SK-N-SH (cell line): Measurements from ENCODE around the gene ACOXL. TPM values are rescaled to one million over a fixed set of nuclear protein-coding genes. Genes with fewer than 3 reads are reported as not detected.

Source experiments
- CTCF ChIA-PET: fragments of 300-600, 350-600 bp; formaldehyde crosslinking; extraction: SDS; loops from one replicate; lab custom pipeline; 2021; lab: Yijun Ruan, JAX
- POLR2A ChIA-PET: fragments of 350-600 bp; sonication (Branson Sonifier 250); formaldehyde crosslinking; extraction: SDS; loops from one replicate; lab custom pipeline; 2020; ENCODE audit warnings: antibody characterized with exemption, inconsistent platforms; lab: Yijun Ruan, JAX
- DNase-seq: peaks from one replicate; pipeline ENCODE4 v3.0.0; 2012
- H2AFZ ChIP-seq: fragments of 200-600 bp; sonication (generic); 2 replicates; pipeline ENCODE4 v1.8.1; 2016; ENCODE audit warnings: antibody characterized with exemption, mild to moderate bottlenecking, low read depth
- H3F3A ChIP-seq: fragments of 200-600 bp; sonication (generic); replicated peaks from 2 replicates; pipeline ENCODE3; 2016; ENCODE audit warnings: antibody characterized with exemption, mild to moderate bottlenecking; ENCODE audit not compliant: insufficient read depth
- H3K27ac ChIP-seq, 2 experiments: fragments of 200-500 bp in 1 of 2; fragments of 200-600 bp in 1 of 2; sonication (Bioruptor generic) in 1 of 2; sonication (generic), shearing (Covaris generic) in 1 of 2; 2 replicates each; pipeline versions ENCODE4 v1.5.1 to v1.6.1; 2014 to 2016; ENCODE audit warnings: low read depth in 2 of 2, inconsistent platforms in 1 of 2, low read length in 1 of 2, mild to moderate bottlenecking in 1 of 2, mixed read lengths in 1 of 2
- H3K27me3 ChIP-seq: fragments of 200-600 bp; sonication (generic), shearing (Covaris generic); 2 replicates; pipeline ENCODE4 v1.6.1; 2016; ENCODE audit warnings: mixed run types; ENCODE audit not compliant: insufficient read depth
- H3K36me3 ChIP-seq, 2 experiments: fragments of 200-500 bp in 1 of 2; fragments of 200-600 bp in 1 of 2; sonication (Bioruptor generic) in 1 of 2; sonication (generic) in 1 of 2; replicated peaks in 1 of 2; 2 replicates each; pipeline versions ENCODE3 to v1.5.1; 2014 to 2016; ENCODE audit warnings: low read length in 1 of 2, mild to moderate bottlenecking in 1 of 2; ENCODE audit not compliant: insufficient read depth in 2 of 2, control insufficient read depth in 1 of 2
- H3K4me1 ChIP-seq, 2 experiments: fragments of 200-500 bp in 1 of 2; fragments of 200-600 bp in 1 of 2; sonication (Bioruptor generic) in 1 of 2; sonication (generic), shearing (Covaris generic) in 1 of 2; 2 replicates each; pipeline versions ENCODE4 v1.5.1 to v1.6.1; 2014 to 2016; ENCODE audit warnings: low read depth in 1 of 2, low read length in 1 of 2, mixed run types in 1 of 2; ENCODE audit not compliant: insufficient read depth in 2 of 2, control insufficient read depth in 1 of 2
- H3K4me2 ChIP-seq: fragments of 200-600 bp; sonication (generic), shearing (Covaris generic); 2 replicates; pipeline ENCODE4 v1.6.1; 2017; ENCODE audit warnings: mixed run types
- H3K4me3 ChIP-seq, 2 experiments: fragments of 200-500 bp in 1 of 2; fragments of 200-600 bp in 1 of 2; sonication (Bioruptor generic) in 1 of 2; sonication (generic), shearing (Covaris generic) in 1 of 2; 2 replicates each; pipeline versions ENCODE4 v1.5.1 to v1.8.1; 2014 to 2016; ENCODE audit warnings: low read depth in 2 of 2, inconsistent platforms in 1 of 2, low read length in 1 of 2, mild to moderate bottlenecking in 1 of 2, mixed read lengths in 1 of 2, moderate library complexity in 1 of 2
- H3K79me2 ChIP-seq: fragments of 200-600 bp; sonication (generic); 2 replicates; pipeline ENCODE4 v1.8.1; 2017; ENCODE audit warnings: mild to moderate bottlenecking; ENCODE audit not compliant: insufficient read depth
- H3K9ac ChIP-seq: fragments of 200-600 bp; sonication (generic); 2 replicates; pipeline ENCODE4 v1.6.1; 2017; ENCODE audit warnings: mixed run types
- H3K9me2 ChIP-seq: fragments of 200-600 bp; sonication (generic); 2 replicates; pipeline ENCODE4 v1.6.1; 2017; ENCODE audit warnings: mixed run types
- H3K9me3 ChIP-seq: fragments of 200-600 bp; sonication (generic); 2 replicates; pipeline ENCODE4 v1.6.1; 2017; ENCODE audit warnings: mixed run types, mild to moderate bottlenecking, moderate library complexity
- H4K20me1 ChIP-seq: fragments of 200-600 bp; sonication (generic); 2 replicates; pipeline ENCODE4 v1.6.1; 2017; ENCODE audit warnings: mild to moderate bottlenecking, mixed run types; ENCODE audit not compliant: insufficient read depth
- CHD2 ChIP-seq: fragments of 150-350 bp; IDR thresholded peaks from 2 replicates; pipeline ENCODE4 v1.6.1; 2018; ENCODE audit warnings: low read length; ENCODE audit not compliant: partially characterized antibody
- ELF1 ChIP-seq: IDR thresholded peaks from 2 replicates; pipeline ENCODE4 v1.4.0; 2012
- EP300 ChIP-seq, 2 experiments: IDR thresholded peaks; 2 replicates each; pipeline versions ENCODE4 v1.4.0 to v1.6.1; 2012; ENCODE audit warnings: borderline replicate concordance in 1 of 2, low read depth in 1 of 2, low read length in 1 of 2
- FOXJ3 ChIP-seq: sonication (generic); formaldehyde crosslinking; IDR thresholded peaks from 2 replicates; pipeline ENCODE4 v1.5.1; 2020; ENCODE audit warnings: mild to moderate bottlenecking, missing genetic modification reagents
- MAX ChIP-seq: IDR thresholded peaks from 2 replicates; pipeline ENCODE4 v1.4.0; 2012; ENCODE audit warnings: low read depth
- POLR2AphosphoS5 ChIP-seq: IDR thresholded peaks from 2 replicates; pipeline ENCODE4 v1.6.1; 2012; ENCODE audit warnings: low read depth, low read length
- RAD21 ChIP-seq: IDR thresholded peaks from 2 replicates; pipeline ENCODE4 v1.6.1; 2012; ENCODE audit warnings: mild to moderate bottlenecking, low read length
- RCOR1 ChIP-seq: fragments of 150-350 bp; IDR thresholded peaks from 2 replicates; pipeline ENCODE4 v1.6.1; 2017; ENCODE audit warnings: antibody characterized with exemption, low read length
- TCF12 ChIP-seq: IDR thresholded peaks from 2 replicates; pipeline ENCODE4 v1.4.0; 2012
- USF1 ChIP-seq: IDR thresholded peaks from 2 replicates; pipeline ENCODE4 v1.4.0; 2012; ENCODE audit warnings: low read depth, borderline replicate concordance
- USF2 ChIP-seq: fragments of 150-350 bp; IDR thresholded peaks from 2 replicates; pipeline ENCODE4 v1.6.1; 2017; ENCODE audit warnings: antibody characterized with exemption, low read length, low read depth, borderline replicate concordance
- WGBS: methylation state at CpG from one replicate; pipeline ENCODE4 v1.1.6; 2017; ENCODE audit warnings: low lambda C conversion rate; 5-methylcytosine and 5-hydroxymethylcytosine counted together
- polyA plus RNA-seq, 3 experiments: library from polyadenylated mRNA; depleted of rRNA; stranded (reverse); fragments of >200 nt; gene quantifications; 2 replicates each; pipeline ENCODE4 v1.2.3, GENCODE V29; 2012
- TF ChIP-seq, protein P1 (sequence below): fragments of 200-600 bp; sonication (generic); IDR thresholded peaks from 2 replicates; pipeline ENCODE4 v1.6.1; 2017; ENCODE audit warnings: antibody characterized with exemption, mild to moderate bottlenecking, moderate library complexity
- TF ChIP-seq, protein P2 (sequence below): IDR thresholded peaks from 2 replicates; pipeline ENCODE4; 2012
- TF ChIP-seq, protein P3 (sequence below): IDR thresholded peaks from 2 replicates; pipeline ENCODE4 v1.4.0; 2012; ENCODE audit warnings: low read depth, borderline replicate concordance

Gene ACOXL
- polyA plus RNA-seq, 1 of the 3 experiments (the other 2 are of a cell fraction): not detected

DNA sequence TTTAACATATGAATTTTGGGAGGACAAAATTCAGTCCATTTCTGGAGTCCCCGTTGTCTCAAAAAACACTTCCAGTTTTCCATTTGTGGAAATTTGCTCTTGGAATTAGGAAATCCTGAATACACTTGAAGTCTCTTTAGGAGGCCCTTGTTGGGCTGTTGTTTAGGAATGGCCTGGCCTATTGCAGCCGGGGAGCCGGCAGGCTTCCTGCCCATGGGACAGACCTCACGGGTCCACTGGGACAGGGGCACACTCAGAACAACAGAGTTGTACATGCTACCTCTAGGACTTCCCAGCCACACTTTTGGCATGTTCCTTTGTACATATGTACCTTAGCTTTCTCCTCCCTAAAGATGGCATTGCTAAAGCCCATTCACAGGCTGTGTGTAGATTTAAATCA is 57.3 kb downstream of the ACOXL start:
- CTCF ChIA-PET: interaction anchor here (1.4 kb wide), 1 partner anchor 22 kb away, joined by 4 read pairs; no protein-coding TSS in a partner anchor
- 53% methylated on average over 4 of the region's 4 CpGs for WGBS
- POLR2A ChIA-PET: interaction anchor here (0.6 kb wide), 1 partner anchor 912 kb away, joined by 3 read pairs; no protein-coding TSS in a partner anchor

GRCh38 chr2:110790907-110791306 is 58.5 kb downstream of the ACOXL start:
- no peak overlapping the region for H3K9ac ChIP-seq
- CTCF ChIA-PET: interaction anchor here (1.4 to 2.2 kb wide), 2 partner anchors 21 to 22 kb away, joined by 4 to 8 read pairs; no protein-coding TSS in a partner anchor

More for the DNA sequence above, 57.3 kb downstream of the ACOXL start:
- H2AFZ ChIP-seq: no peak overlapping the region
- H3K4me3 ChIP-seq: no peak overlapping the region
- no peak overlapping the region for H3K9ac ChIP-seq
- peaks cover 32% of the 10 kb centered on the region for H3K27me3 ChIP-seq
- no peaks in the 10 kb centered on the region for H3K79me2 ChIP-seq
- H3K27ac ChIP-seq: no peak overlapping the region
- no peaks in the 10 kb centered on the region for H4K20me1 ChIP-seq
- no peaks in the 10 kb centered on the region for H3F3A ChIP-seq
- H3K9me3 ChIP-seq: no peaks in the 10 kb centered on the region
- H3K36me3 ChIP-seq: no peaks in the 10 kb centered on the region
- H3K9me2 ChIP-seq: no peaks in the 10 kb centered on the region
- no peak overlapping the region for H3K4me2 ChIP-seq
- H3K4me1 ChIP-seq: no peaks in the 10 kb centered on the region
- no peak for DNase-seq
- TF ChIP-seq MAX: no peak
- TF ChIP-seq USF2: no peak
- no peak for TF ChIP-seq ELF1

More at GRCh38 chr2:110790907-110791306, 58.5 kb downstream of the ACOXL start:
- H3F3A ChIP-seq: no peaks in the 10 kb centered on the region
- no peak overlapping the region for H3K27ac ChIP-seq
- no peak overlapping the region for H3K4me3 ChIP-seq
- no peaks in the 10 kb centered on the region for H3K9me2 ChIP-seq
- DNase-seq: no peak
- H2AFZ ChIP-seq: no peak overlapping the region
- peaks cover 43% of the 10 kb centered on the region for H3K27me3 ChIP-seq
- H3K36me3 ChIP-seq: no peaks in the 10 kb centered on the region
- H3K79me2 ChIP-seq: no peaks in the 10 kb centered on the region
- H3K9me3 ChIP-seq: no peaks in the 10 kb centered on the region
- H4K20me1 ChIP-seq: no peaks in the 10 kb centered on the region
- H3K4me2 ChIP-seq: no peak overlapping the region
- no peaks in the 10 kb centered on the region for H3K4me1 ChIP-seq
- POLR2A ChIA-PET: no interaction called here
- TF ChIP-seq, protein P1, sequence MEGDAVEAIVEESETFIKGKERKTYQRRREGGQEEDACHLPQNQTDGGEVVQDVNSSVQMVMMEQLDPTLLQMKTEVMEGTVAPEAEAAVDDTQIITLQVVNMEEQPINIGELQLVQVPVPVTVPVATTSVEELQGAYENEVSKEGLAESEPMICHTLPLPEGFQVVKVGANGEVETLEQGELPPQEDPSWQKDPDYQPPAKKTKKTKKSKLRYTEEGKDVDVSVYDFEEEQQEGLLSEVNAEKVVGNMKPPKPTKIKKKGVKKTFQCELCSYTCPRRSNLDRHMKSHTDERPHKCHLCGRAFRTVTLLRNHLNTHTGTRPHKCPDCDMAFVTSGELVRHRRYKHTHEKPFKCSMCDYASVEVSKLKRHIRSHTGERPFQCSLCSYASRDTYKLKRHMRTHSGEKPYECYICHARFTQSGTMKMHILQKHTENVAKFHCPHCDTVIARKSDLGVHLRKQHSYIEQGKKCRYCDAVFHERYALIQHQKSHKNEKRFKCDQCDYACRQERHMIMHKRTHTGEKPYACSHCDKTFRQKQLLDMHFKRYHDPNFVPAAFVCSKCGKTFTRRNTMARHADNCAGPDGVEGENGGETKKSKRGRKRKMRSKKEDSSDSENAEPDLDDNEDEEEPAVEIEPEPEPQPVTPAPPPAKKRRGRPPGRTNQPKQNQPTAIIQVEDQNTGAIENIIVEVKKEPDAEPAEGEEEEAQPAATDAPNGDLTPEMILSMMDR: no peak
- TF ChIP-seq USF1 (no peak), RCOR1 (no peak), EP300 (IDR thresholded peaks at IDR 0.05; ENCODE audit: borderline replicate concordance in 1 of 2, low read depth in 1 of 2, low read length in 1 of 2) (no peak), TCF12 (no peak), MAX (no peak), RAD21 (no peak), POLR2AphosphoS5 (no peak), FOXJ3 (CRISPR knock-in tag) (no peak), CHD2 (no peak)
- TF ChIP-seq, protein P2, sequence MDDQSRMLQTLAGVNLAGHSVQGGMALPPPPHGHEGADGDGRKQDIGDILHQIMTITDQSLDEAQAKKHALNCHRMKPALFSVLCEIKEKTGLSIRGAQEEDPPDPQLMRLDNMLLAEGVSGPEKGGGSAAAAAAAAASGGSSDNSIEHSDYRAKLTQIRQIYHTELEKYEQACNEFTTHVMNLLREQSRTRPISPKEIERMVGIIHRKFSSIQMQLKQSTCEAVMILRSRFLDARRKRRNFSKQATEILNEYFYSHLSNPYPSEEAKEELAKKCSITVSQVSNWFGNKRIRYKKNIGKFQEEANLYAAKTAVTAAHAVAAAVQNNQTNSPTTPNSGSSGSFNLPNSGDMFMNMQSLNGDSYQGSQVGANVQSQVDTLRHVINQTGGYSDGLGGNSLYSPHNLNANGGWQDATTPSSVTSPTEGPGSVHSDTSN: no peak
- TF ChIP-seq, protein P3, sequence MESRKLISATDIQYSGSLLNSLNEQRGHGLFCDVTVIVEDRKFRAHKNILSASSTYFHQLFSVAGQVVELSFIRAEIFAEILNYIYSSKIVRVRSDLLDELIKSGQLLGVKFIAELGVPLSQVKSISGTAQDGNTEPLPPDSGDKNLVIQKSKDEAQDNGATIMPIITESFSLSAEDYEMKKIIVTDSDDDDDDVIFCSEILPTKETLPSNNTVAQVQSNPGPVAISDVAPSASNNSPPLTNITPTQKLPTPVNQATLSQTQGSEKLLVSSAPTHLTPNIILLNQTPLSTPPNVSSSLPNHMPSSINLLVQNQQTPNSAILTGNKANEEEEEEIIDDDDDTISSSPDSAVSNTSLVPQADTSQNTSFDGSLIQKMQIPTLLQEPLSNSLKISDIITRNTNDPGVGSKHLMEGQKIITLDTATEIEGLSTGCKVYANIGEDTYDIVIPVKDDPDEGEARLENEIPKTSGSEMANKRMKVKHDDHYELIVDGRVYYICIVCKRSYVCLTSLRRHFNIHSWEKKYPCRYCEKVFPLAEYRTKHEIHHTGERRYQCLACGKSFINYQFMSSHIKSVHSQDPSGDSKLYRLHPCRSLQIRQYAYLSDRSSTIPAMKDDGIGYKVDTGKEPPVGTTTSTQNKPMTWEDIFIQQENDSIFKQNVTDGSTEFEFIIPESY: no peak
